GM12801 (cell line): ENCODE measurements around the gene PDE11A.

ENCODE experiments used
- TF ChIP-seq, protein P1 (sequence below): IDR thresholded peaks from one replicate; pipeline ENCODE4 v1.5.1; 2011; ENCODE audit warnings: control low read depth; ENCODE audit not compliant: insufficient read length; ENCODE audit errors: extremely low read depth

The PDE11A gene

DNA sequence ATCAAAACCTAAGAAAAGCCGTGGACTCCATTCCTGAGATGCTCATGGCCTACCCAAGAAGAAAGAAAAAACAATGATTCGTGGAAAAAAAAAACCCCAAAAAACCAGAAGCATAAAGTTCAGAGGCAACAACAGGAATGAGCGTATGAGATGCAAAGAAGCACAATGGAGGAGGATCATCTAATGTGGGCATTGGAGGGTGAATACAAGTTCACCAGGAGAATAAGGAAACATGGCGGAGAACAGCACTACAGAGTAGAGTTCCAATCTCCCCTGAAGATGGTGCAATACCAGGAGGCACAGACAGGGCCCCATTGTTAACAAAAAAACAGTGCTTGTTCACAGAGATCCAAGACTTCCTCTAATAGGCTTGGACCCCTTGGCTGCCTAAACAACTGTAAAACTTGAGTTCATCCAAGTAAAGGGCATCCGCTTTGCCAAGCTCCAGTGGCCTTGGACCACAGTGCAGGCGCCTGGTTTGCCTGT is 337.2 kb downstream of the PDE11A start:
- TF ChIP-seq, protein P1, sequence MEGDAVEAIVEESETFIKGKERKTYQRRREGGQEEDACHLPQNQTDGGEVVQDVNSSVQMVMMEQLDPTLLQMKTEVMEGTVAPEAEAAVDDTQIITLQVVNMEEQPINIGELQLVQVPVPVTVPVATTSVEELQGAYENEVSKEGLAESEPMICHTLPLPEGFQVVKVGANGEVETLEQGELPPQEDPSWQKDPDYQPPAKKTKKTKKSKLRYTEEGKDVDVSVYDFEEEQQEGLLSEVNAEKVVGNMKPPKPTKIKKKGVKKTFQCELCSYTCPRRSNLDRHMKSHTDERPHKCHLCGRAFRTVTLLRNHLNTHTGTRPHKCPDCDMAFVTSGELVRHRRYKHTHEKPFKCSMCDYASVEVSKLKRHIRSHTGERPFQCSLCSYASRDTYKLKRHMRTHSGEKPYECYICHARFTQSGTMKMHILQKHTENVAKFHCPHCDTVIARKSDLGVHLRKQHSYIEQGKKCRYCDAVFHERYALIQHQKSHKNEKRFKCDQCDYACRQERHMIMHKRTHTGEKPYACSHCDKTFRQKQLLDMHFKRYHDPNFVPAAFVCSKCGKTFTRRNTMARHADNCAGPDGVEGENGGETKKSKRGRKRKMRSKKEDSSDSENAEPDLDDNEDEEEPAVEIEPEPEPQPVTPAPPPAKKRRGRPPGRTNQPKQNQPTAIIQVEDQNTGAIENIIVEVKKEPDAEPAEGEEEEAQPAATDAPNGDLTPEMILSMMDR, result no peak

GRCh38 chr2:177733322-177733855 is 339.2 kb downstream of the PDE11A start:
- TF ChIP-seq, protein P1, result no peak

DNA sequence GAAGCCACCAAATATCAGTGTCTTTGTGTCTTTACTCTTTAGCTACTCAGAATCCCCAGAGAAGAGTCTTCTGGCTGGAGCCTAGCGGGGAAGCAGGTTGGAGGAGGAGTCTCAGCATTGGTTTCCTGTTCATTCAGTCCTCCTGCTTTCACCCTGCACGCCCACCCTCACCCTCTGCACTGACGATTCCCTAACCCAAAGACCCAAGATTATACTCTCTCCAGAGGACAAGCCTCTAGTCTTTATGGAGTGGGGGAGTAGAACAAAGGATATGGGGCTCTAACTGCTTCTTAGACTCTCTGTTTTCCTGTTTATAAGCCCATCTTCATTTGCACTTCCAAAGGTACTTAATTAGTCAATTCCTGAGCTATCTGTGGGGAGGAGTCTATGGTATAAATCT is 341.2 kb downstream of the PDE11A start:
- TF ChIP-seq, protein P1, result no peak

DNA sequence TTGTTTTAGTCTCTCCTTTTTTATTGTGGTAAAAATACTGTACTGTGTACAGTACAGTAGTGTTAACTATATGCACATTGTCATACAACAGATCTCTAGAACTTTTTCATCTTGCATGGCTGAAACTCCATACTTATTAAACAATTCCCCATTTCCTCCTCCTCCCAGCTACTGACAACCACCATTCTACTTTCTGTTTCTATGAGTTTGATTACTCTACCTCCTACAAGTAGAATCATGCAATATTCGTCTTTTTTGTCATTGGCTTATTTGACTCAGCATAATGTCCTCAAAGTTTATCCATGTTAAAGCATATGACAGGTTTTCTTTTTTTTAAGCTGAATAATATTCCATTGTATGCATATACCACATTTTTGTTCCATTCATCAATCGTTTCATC is 341.8 kb downstream of the PDE11A start:
- TF ChIP-seq, protein P1, result no peak

- TF ChIP-seq, protein P1, result no peak
Measured at GRCh38 chr2:177730363-177730762, 342.2 kb downstream of the PDE11A start.

DNA sequence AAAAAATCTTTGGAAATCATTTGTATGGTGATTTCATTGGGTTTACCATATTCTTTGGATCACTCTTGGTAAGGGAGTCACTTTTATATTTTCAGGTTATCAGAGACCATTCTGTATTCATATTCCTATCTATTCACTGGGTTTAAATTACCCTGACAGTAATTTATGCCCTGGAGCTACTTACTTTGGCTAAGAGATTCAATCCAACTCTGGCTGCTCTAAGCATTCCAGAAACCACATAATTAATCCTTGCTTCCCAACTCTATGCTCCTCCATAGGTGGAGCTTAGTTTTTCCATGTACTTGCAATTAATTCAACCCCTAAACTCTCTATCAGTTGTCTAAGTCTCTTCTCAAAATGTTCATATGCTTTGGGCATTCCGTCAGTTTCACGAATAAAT is 343.7 kb downstream of the PDE11A start:
- TF ChIP-seq, protein P1, result no peak

GRCh38 chr2:177728399-177728765 is 344.2 kb downstream of the PDE11A start:
- TF ChIP-seq, protein P1, result no peak
